DOHH2 (cell line): ENCODE results near the gene SCGB3A1.

Experiments
- EZH2phosphoT487 ChIP-seq: fragments of 200-600 bp; sonication (generic); IDR thresholded peaks from 2 replicates; pipeline ENCODE4 v1.6.1; 2017; ENCODE audit warnings: borderline replicate concordance, mild to moderate bottlenecking, antibody characterized with exemption, low read length, moderate library complexity, mixed read lengths
- TF ChIP-seq, protein P1 (sequence below): fragments of 200-600 bp; sonication (generic); IDR thresholded peaks from one replicate; pipeline ENCODE4 v1.5.1; 2014; ENCODE audit warnings: antibody characterized with exemption, mild to moderate bottlenecking, low read depth, low read length; ENCODE audit not compliant: poor library complexity, severe bottlenecking

DNA sequence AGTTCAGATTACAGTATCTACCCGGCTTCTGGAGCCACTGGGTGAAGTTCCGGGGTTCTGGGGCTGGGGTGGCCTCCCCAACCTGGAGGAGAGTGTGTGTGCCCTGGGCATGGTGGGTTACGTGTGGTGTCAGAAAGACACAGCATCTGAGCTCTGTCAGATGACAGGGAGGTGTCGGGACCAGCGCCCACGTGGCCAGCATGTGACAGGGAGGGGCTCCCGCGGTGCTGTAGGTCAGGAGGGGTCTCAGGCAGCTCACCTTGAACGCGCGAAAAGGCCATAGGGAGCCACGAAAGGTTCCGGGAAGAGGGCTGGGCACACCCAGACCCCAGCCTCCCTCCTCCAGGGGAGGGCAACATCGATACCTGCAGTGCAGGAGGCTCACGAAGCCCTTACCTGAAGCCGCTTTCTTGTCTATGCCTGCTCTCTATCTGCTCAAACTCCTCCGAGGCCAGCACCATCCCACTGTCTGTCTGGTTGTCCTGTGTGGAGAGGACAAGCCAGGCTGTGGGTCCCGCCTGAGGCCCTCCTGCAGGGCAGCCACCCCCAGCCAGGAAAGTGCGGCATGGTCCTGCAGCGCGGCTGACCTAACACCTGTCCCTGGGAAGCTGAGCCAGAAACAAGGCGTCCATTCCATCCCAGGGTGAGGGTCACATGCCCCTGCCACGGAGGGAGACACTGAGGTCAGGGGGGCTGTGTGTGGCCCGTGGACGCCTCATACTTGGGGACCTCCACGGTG, 17.4 kb upstream of the SCGB3A1 start:
- TF ChIP-seq EZH2phosphoT487, result no peak
- TF ChIP-seq, protein P1, sequence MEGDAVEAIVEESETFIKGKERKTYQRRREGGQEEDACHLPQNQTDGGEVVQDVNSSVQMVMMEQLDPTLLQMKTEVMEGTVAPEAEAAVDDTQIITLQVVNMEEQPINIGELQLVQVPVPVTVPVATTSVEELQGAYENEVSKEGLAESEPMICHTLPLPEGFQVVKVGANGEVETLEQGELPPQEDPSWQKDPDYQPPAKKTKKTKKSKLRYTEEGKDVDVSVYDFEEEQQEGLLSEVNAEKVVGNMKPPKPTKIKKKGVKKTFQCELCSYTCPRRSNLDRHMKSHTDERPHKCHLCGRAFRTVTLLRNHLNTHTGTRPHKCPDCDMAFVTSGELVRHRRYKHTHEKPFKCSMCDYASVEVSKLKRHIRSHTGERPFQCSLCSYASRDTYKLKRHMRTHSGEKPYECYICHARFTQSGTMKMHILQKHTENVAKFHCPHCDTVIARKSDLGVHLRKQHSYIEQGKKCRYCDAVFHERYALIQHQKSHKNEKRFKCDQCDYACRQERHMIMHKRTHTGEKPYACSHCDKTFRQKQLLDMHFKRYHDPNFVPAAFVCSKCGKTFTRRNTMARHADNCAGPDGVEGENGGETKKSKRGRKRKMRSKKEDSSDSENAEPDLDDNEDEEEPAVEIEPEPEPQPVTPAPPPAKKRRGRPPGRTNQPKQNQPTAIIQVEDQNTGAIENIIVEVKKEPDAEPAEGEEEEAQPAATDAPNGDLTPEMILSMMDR, result no peak
